ENCODE results near the gene UGT1A3.

DNA sequence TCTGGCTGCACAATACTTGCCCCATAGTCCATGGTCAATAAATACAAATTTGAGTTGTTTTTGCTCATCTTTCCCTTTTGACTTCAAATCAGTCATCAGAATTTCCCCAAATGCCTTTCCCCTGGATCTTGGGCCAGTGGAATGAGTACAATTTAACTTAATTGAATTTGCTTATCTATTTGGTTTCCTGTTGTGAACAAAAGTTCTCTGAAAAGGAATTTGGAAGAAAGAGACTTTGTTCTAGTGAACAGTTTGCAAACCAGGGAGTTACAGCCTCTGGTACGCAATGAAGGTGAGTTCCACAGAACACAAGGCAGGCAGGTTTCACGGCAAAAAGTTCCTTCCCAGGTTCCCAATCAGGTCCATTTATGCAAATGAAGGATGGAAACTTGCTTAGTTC lies 30.0 kb downstream of the UGT1A3 start:
- TF ChIP-seq, protein P1, sequence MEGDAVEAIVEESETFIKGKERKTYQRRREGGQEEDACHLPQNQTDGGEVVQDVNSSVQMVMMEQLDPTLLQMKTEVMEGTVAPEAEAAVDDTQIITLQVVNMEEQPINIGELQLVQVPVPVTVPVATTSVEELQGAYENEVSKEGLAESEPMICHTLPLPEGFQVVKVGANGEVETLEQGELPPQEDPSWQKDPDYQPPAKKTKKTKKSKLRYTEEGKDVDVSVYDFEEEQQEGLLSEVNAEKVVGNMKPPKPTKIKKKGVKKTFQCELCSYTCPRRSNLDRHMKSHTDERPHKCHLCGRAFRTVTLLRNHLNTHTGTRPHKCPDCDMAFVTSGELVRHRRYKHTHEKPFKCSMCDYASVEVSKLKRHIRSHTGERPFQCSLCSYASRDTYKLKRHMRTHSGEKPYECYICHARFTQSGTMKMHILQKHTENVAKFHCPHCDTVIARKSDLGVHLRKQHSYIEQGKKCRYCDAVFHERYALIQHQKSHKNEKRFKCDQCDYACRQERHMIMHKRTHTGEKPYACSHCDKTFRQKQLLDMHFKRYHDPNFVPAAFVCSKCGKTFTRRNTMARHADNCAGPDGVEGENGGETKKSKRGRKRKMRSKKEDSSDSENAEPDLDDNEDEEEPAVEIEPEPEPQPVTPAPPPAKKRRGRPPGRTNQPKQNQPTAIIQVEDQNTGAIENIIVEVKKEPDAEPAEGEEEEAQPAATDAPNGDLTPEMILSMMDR (IDR thresholded peaks at IDR 0.05; ENCODE audit: low read length): no peak
- no peak for TF ChIP-seq EZH2 (IDR thresholded peaks at IDR 0.05; ENCODE audit: borderline replicate concordance, low read length)
